HG03442 (cell line): Measurements from ENCODE around the gene COX19.
"Not testable (repeated sequence)": the region's sequence is repeated elsewhere in the genome, so short reads cannot be mapped to it uniquely, and the experiment has no call there.

ENCODE experiments used
- ATAC-seq: cut with Tn5 transposase; IDR thresholded peaks from one replicate; pipeline ENCODE4 v1.9.1; 2021; ENCODE audit warnings: mild to moderate bottlenecking, moderate library complexity; ENCODE audit not compliant: unreplicated experiment

Gene COX19

GRCh38 chr7:949021-949934 is 26.1 kb downstream of the COX19 start:
- no peak for ATAC-seq

DNA sequence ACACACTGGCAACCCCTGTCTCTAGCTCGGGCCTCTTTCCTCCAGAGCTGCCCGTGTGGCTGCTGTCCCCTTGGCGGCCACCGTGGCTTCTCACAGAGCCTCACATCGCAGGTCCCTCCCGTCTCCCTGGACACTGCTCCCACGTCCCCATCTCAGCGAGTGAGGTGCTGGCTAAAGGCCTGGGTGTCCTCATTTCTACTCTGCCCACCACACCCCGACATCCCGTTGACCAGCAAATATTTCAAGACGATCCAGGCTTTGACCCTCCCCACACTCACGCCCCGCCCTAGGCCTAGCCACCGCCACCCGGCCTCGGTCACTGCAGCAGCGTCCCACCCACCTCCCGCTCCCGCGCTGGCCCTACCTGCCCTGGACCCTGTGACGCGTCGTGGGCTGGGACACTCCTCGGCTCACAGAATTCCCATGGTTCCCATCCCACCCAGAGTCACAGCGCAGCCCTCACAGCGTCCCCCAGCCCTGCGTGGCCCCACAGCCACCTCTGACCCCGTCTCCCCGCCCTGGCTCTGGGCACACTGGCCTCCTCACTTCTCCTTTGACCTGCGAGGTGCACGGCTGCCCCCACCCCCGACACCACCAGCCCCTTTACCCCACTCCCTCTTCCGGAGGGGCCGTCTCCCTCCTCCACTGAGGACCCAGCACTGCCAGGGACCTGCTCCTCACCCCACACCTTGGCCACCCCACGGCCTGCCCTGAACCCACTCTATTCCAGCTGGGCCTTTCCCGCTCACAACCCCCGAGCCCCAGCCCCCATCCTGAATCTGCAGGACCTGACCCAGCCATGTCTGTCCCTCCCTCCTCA is 27.7 kb downstream of the COX19 start:
- ATAC-seq = no peak

GRCh38 chr7:946256-946996 is 28.9 kb downstream of the COX19 start:
- no peak for ATAC-seq

GRCh38 chr7:945556-946255 is 29.6 kb downstream of the COX19 start:
- ATAC-seq = no peak

- no peak for ATAC-seq
Observed at GRCh38 chr7:945147-945555, 30.2 kb downstream of the COX19 start.

DNA sequence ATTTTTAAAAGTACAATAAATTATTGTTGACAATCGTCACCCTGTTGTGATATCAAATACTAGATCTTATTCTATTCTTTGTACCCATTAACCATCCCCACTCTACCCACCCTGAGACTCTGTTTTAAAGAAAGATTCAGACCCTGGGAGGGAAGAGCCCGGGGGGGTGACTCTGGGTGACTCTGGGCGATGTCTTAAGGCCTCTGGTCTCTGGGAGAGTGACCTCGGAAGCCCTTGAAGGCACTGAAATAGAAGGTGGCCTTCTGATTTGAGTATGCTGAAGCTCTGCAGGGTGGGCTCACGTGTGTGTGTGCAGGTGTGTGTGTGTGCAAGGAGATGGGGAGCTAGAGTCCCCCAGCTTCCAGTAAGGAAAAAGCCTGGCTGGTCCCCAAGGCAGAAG is 30.6 kb downstream of the COX19 start:
- no peak for ATAC-seq

DNA sequence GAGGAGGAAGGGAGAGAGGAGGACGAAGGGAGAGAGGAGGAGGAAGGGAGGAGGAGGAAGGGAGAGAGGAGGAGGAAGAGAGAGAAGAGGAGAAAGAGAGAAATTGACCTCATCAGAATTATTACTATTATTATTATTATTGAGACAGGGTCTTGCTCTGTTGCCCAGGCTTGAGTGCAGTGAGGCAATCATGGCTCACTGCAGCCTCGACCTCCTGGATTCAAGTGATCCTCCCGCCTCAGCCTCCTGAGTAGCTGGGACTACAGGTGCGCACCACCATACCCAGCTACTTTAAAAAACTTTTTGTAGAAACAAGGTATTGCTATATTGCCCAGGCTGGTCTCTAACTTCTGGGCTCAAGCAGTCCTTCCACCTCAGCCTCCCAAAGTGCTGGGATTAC is 31.6 kb downstream of the COX19 start:
- not testable (repeated sequence) for ATAC-seq

DNA sequence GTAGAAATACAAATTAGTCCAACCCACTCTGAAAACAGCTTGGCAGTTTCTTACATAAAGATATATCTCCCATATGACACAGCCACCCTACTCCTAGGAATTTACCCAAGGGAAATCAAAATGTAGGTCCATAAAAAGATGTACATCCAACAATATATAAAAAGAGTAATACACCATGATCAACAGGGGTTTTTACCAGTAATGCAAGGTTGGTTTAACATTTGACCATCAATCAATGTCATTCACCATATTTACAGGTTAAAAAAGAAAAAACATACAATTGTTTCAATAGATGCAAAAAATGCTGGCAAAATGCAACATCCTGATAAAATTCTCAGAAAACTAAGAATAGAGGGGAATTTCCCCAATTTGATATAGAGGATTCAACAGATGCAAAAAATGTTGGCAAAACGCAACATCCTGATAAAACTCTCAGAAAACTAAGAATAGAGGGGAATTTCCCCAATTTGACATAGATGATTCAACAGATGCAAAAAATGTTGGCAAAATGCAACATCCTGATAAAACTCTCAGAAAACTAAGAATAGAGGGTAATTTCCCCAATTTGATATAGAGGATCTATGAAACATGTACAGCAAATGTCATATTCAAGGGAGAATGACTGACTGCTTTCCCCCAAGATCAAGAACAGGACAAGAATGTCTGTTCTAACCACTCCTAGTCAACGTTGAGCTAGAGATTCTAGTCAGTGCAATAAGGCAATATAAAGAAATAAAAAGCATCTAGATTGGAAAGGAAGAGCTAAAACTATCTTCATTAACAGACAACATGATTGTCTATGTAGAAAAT is 34.5 kb downstream of the COX19 start:
- no peak for ATAC-seq

DNA sequence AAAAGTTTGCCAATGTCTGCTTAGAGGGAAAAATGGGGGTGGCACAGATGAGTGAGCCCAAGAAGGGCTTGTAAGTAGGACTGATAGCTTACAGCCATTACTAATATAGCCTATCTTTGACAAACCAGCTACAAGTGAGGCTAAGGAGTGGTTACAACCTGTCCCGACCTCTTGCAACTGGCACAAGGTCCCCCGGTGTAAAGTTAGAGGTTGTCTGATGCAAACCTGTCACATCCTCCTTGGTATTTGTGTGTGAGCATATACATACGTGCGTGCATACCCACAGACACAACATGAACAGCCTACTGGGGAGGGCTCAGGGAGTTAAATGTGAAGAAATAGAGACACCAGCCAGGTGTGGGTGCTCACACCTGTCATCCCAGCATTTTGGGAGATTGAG is 35.5 kb downstream of the COX19 start:
- no peak for ATAC-seq

DNA sequence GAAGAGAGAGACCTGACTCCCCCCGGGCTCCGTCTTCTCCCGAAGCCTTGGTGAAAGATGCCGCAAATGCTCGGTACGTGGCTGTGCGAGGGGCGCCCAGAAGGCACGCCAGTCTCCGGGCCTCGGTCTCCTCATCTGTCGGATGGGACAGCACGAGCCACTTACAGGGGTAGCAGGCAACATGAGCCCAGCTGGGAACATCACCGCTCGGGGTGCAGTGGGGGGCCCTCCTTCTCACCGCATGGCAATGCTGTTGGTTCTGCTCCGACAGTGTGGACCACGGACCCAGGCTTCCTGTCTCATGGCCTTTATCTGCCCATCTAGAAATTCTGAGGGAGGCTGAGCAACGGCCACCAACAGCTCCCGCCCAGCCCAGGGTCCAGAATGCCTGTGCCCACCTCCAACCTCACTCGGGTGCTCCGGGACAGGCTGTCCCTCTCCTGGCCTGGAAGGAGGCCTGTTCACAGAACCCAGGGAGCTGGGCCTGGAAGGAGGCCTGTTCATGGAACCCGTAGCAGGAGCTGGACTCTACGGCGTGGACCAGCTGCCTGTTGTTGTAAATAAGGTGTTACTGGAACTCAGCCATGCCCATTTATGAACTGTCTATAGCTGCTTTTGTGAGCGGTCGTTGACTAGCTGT is 36.7 kb downstream of the COX19 start:
- no peak for ATAC-seq

DNA sequence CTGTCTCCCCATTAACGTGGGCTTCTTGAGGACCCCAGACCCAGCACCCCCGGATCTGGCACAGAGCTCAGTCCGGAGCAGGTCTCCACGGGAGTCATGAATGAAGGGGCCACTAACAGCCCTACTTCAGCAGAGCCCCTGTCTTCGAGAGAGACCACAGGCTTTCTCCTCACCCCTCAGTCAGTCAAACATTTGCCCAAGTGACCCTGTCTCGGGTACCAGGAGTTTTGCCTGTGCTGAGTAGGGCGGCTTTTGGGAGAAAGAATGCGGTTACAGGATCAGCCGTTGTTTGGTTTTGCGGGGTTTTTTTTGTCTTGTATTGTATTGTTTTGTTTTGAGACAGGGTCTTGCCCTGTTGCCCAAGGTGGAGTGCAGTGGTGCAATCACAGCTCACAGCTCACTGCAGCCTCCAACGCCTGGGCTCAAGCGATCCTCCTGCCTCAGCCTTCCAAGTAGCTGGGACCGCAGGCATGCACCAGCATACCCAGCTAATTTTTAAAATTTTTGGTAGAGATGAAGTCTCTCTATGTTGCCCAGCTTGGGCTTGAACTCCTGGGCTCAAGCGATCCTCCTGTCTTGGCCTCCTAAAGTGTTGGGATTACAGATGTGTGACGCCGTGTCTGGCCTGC is 37.4 kb downstream of the COX19 start:
- no peak for ATAC-seq

GRCh38 chr7:936386-937054 is 38.8 kb downstream of the COX19 start:
- peak; percentile 92 for ATAC-seq

- no peak for ATAC-seq
Observed at GRCh38 chr7:935874-936385, 39.4 kb downstream of the COX19 start.

GRCh38 chr7:935164-935873 is 40.0 kb downstream of the COX19 start:
- ATAC-seq = no peak

GRCh38 chr7:934469-935163 is 40.7 kb downstream of the COX19 start:
- ATAC-seq = no peak

- ATAC-seq = no peak
Observed at GRCh38 chr7:932651-932975, 42.7 kb downstream of the COX19 start.
